NCI-H345 (cell line): ENCODE measurements around the gene TNS3.

Source experiments
- DNase-seq: peaks from one replicate; lab custom pipeline; 2025; lab: John Stamatoyannopoulos, UW

The TNS3 gene

GRCh38 chr7:47255441-47255840, 326.5 kb downstream of the TNS3 start:
- DNase-seq, result no peak

- no peak for DNase-seq
Measured at GRCh38 chr7:47255007-47255406, 326.9 kb downstream of the TNS3 start.

DNA sequence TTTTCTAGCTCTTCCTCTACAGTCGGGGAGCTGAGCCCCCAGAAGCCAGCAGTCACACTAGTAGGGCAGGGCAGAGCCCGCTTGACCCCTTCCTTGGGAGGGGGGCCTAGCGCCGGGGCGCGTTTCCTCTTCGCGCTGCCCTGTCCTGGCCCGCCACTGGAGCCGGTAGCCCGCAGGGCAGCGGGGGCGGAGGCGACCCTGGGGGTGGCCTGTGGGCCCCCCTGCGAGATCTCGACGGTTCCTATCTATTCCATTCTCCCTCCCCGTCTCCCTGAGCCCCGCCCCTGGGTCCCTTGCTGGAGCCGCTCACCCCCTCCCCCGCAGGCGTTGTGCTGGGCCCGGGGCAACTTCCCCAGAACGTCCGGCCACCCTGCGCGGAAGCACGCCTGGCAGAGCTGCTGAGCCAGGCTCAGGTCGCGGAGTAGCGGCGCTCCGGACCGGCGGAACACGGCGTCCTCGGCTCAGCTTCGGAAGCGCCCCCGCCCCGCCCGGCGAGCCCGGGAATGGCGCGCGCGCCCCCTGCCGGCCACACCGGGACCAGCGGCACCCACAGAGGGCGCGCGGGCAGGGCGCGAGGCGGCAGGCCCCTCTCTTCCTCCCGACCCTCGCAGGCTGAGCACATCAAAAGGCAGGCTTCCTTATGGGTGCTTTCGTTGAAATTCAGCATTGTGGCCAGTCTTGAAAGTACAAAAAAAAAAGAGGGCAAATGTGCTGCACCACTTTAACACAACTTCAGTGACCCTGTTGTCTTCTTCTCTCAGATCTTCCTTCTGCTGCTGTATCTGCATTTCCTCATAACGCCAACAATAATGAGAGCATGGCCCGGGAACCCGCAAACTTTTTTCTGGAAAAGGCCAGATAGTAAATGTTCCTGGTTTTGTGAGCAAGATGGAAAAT, 327.6 kb downstream of the TNS3 start:
- DNase-seq, result peak; percentile 66

- peak; percentile 23 for DNase-seq
Measured at GRCh38 chr7:47253650-47254080, 328.2 kb downstream of the TNS3 start.

DNA sequence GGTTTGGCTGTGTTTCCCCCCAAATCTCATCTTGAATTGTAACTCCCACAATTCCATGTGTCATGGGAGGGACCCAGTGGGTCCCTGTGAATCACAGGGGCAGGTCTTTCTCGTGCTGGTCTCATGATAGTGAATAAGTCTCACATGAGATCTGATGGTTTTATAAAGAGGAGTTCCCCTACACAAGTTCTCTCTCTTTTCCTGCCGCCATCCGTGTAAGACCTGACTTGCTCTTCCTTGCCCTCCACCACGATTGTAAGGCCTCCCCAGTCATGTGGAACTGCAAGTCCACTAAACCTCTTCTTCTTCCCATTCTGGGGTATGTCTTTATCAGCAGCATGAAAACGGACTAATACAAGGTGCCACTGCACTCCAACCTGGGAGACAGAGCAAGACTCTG, 329.2 kb downstream of the TNS3 start:
- no peak for DNase-seq

DNA sequence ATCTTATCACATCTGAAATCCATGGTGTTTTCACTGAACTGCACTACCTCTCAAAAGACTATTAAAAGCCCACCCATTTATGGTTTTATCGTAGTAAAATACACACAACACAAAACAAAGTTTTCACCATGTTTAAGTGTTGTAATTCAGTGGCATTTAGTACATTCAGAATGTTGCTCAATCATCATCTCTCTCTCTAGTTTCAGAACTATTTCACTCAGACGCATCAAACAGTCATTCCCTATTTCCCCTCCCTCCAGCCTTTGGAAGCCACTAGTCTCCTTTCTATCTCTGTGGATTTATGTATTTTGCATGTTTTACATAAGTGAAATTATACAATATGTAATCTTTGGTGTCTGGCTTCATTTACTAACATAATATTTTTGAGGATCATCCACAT, 332.6 kb downstream of the TNS3 start:
- no peak for DNase-seq

DNA sequence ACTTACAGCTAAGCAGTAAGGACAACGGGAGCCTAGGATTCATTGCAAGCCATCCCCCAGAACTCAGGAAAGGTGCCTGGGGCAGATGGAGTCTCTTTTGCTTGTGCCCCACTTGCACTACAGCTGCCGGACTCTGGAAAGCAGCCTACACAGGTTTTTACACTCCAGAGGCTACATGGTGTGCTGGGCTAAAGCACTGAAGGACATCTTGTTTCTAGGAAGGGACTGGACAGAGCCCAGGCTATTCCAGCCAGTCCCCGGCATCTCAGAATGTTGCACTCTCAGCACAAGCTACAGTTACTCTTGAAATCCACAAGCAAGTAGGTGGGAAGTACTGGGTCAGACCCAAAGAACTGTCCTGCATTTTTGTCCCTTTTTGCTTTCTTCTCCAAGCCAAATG, 333.1 kb downstream of the TNS3 start:
- DNase-seq, result no peak

- DNase-seq, result no peak
Measured at GRCh38 chr7:47247132-47247531, 334.8 kb downstream of the TNS3 start.

- DNase-seq, result no peak
Measured at GRCh38 chr7:47244692-47245091, 337.2 kb downstream of the TNS3 start.

DNA sequence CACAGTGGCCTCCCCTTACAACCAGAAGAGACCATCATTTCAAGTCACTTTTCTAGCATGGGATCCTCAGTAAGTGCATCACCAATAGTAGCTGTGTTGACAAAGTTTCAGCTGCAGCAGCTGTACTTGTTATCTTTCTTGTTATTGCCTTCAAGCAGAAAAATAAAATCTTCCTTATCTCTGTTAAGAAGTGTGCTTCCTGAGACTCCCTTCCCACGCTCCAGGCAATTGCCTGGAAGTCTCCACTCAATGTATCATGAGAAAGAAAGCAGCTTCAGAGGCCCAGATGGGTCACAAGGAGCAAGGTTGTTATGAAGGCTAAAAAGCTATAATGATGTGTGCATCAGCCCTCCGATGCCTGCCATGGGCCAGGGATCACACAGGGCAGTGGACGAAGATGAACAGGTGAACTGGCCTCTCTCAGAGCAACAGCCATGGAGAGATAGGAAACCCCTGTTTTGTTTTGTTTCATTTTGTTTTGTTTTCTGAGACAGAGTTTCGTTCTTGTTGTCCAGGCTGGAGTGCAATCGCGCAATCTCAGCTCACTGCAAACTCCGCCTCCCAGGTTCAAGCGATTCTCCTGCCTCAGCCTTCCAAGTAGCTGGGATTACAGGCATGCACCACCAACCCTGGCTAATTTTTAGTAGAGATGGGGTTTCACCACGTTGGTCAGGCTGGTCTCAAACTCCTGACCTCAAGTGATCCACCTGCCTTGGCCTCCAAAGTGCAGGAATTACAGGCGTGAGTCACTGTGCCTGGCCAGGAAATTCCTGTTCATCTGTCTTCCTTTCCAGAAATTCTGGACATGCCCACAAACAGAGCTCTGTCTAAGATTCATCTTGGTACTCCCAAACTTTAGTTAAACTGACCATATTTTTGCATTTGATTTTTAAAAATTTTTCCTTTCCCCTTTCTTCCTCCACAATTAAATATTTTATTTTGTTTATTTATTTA, 340.5 kb downstream of the TNS3 start:
- DNase-seq, result no peak

- no peak for DNase-seq
Measured at GRCh38 chr7:47239931-47240421, 341.9 kb downstream of the TNS3 start.

- no peak for DNase-seq
Measured at GRCh38 chr7:47239034-47239433, 342.9 kb downstream of the TNS3 start.

DNA sequence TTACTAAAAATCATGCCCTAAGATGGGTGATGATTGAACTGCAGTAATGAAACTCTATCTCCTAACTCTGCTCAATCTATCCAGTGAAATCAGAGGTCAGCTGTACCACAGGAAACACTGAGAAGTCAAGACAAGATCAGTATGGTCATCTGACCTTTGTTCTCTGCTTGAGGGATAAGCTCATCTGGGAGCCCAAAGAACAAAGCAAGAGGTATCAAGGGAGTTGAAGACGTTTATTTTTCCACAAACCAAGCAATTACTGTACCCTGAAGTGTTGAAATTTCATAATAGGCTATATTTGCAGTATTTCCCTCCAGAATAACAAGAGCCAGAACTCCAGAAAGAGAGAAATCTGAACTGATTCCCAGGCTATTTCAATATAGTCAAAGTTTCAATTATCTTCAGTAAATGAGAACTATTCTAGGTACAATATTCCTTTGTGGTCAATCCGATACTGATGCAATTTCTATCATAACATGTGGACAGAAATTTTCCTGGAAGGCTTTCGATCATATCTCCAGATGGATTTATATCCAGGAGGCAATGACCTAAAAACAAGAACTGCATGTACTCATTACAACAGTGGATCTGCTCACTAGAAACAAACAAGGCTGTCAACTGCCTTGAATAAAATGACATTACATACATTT, 345.3 kb downstream of the TNS3 start:
- DNase-seq, result no peak

DNA sequence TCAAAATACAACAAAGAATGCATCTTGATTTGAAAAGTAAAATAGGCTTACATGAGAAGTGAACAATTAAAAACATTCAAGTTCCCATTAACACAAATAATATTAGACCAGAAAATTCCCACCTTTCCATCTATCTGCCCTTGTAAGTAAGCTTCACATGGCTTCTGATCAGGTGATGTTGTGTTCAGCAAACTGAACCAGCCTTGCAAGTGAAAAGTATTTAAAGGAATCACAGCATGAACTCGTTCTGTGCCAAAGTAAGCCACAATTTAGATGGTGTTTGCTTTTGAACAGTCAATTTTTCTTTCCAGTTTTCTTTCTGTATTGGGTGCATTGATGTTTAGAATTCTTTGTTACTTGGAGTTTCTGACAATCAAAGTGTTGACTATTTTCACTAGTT, 347.9 kb downstream of the TNS3 start:
- peak; percentile 5 for DNase-seq

- no peak for DNase-seq
Measured at GRCh38 chr7:47232751-47233412, 349.0 kb downstream of the TNS3 start.

DNA sequence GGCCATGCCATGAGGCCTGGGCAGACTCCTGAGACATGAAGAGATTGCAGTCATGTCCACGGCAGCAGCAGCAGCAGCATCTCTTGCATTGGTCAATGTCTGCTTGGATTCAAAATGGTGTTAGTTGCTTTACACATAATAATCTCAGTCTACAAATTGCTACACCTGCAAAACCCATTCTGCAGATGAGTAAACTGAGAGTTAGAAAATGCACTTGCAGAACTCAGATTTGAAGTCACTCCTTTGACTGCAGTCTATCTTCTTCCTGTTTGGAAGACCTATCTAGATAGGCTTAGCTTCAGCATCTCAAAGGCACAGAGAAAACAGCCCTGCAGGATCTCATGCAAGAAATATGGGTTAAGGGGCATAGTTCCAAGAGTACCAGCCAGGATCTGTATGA, 350.3 kb downstream of the TNS3 start:
- DNase-seq, result no peak

DNA sequence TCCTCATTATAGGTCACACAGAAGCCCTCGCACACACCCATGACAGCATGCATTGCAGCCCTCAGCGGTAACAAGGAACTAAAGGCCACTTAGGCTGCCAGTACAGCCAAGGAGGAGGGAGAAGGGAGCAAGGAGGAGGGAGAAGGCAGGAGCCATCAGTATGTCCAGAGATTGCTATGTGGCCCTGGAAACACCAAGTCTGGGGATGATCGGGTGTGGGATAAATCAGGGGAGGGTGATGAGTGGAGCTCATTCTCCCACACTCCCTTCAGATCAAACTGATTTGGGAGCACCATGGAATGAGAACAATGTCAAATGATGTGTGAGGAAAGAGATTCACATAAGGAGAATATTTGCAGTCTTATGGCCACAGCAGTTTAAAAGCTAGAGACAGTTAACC, 350.9 kb downstream of the TNS3 start:
- no peak for DNase-seq

GRCh38 chr7:47228386-47229014, 353.4 kb downstream of the TNS3 start:
- no peak for DNase-seq

- no peak for DNase-seq
Measured at GRCh38 chr7:47227762-47228177, 354.1 kb downstream of the TNS3 start.

DNA sequence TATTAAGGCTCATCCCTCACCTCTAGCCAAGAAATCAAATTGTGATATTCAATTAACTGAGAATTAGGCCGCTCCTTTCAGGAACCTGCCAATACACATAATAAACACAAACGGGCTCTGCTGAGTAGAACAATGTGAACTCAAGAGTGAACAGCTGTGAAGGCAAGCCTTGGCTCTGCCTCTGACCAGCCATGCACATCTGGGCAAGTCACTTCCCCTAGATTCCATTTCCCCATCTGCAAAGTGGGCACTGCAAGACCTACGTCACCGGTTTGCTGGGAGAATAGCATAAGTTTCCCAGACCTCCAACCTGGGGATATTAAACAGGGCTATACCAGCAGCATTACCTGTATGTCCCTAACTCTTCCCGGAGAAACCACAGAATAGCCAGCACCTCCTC, 355.2 kb downstream of the TNS3 start:
- DNase-seq, result no peak
